Neuron (in vitro differentiated cells): ENCODE data around the gene MYL9.
"Not testable (repeated sequence)": the region's sequence is repeated elsewhere in the genome, so short reads cannot be mapped to it uniquely, and the experiment has no call there.

ENCODE experiments used
- H2AFZ ChIP-seq: one replicate; pipeline ENCODE4 v1.6.1; 2013; ENCODE audit warnings: low read depth, mild to moderate bottlenecking, inconsistent platforms, low read length, moderate library complexity
- H3K27me3 ChIP-seq: one replicate; pipeline ENCODE4 v1.6.1; 2013; ENCODE audit warnings: low read length; ENCODE audit not compliant: insufficient read depth
- H3K36me3 ChIP-seq: one replicate; pipeline ENCODE4 v1.6.1; 2013; ENCODE audit warnings: low read length; ENCODE audit not compliant: insufficient read depth
- H3K4me1 ChIP-seq: one replicate; pipeline ENCODE4 v1.6.1; 2013; ENCODE audit warnings: low read length; ENCODE audit not compliant: insufficient read depth
- H3K4me3 ChIP-seq: 2 replicates; pipeline ENCODE4 v1.5.1; 2013; ENCODE audit warnings: mild to moderate bottlenecking, low read length, moderate library complexity
- H3K9me3 ChIP-seq: one replicate; pipeline ENCODE4 v1.6.1; 2013; ENCODE audit warnings: low read length

Gene MYL9

DNA sequence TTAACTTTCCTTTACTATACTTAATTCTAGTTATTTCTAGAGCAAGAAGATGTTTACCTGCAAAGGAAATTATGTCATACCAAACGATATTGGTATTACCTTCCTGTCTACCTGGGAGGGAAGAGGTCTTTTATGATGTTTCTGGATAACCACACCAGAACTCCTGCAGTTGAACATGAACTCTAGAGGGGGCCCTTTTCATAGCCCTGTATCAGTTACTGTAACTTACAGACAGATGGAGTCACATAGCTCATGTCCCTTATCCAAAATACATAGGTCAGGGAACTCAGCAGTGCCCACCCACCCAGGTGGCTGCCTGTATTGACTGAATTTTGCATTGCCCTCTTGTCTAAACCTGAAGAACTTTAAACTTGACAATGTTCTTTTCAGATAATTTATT is 35.1 kb upstream of the MYL9 start:
- H3K27me3 ChIP-seq = no peaks in the 10 kb centered on the region
- no peaks in the 10 kb centered on the region for H3K4me1 ChIP-seq
- no peak overlapping the region for H2AFZ ChIP-seq
- peaks cover 81% of the 10 kb centered on the region for H3K36me3 ChIP-seq
- H3K4me3 ChIP-seq = no peak overlapping the region
- H3K9me3 ChIP-seq = no peaks in the 10 kb centered on the region

GRCh38 chr20:36507746-36508145 is 33.6 kb upstream of the MYL9 start:
- Histone ChIP-seq H3K4me3 (no peak overlapping the region), H3K9me3 (no peaks in the 10 kb centered on the region), H3K36me3 (peaks cover 82% of the 10 kb centered on the region), H3K4me1 (no peaks in the 10 kb centered on the region), H2AFZ (no peak overlapping the region), H3K27me3 (no peaks in the 10 kb centered on the region)

DNA sequence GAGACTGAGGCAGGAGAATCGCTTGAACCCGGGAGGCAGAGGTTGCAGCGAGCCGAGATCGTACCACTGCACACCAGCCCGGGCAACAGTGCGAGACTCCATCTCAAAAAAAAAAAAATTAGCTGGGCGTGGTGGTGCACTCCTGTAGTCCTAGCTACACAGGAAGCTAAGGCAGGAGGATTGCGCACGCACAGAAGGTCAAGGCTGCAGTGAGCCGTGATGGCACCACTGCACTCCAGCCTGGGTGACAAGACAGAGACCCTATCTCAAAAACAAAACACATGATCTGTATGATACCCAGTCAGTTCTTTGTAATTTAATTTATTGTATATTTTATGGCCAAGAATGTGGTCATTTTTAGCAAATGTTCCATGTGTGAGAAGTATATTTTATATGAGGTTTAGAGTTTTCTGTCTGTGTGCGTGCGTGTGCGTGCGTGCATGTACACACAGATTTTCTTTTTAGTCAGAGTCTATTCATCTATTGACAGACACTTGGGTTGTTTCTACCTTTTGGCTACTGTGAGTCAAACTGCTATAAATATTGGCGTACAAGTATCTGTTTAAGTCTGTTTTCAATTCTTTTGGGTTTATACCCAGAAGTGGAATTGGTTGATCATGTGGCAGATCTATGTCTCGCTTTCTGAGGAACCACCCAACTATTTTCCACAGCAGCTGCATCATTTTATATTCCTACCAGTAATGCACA is 22.2 kb upstream of the MYL9 start:
- peaks cover 77% of the 10 kb centered on the region for H3K36me3 ChIP-seq
- H3K27me3 ChIP-seq = no peaks in the 10 kb centered on the region
- no peaks in the 10 kb centered on the region for H3K9me3 ChIP-seq
- no peak overlapping the region for H2AFZ ChIP-seq
- no peaks in the 10 kb centered on the region for H3K4me1 ChIP-seq
- no peak overlapping the region for H3K4me3 ChIP-seq

GRCh38 chr20:36519944-36520343 is 21.4 kb upstream of the MYL9 start:
- no peak overlapping the region for H2AFZ ChIP-seq
- no peaks in the 10 kb centered on the region for H3K27me3 ChIP-seq
- no peaks in the 10 kb centered on the region for H3K4me1 ChIP-seq
- peaks cover 72% of the 10 kb centered on the region for H3K36me3 ChIP-seq
- H3K4me3 ChIP-seq = no peak overlapping the region
- H3K9me3 ChIP-seq = no peaks in the 10 kb centered on the region

GRCh38 chr20:36521526-36521925 is 19.8 kb upstream of the MYL9 start:
- Histone ChIP-seq H3K4me1 (no peaks in the 10 kb centered on the region), H2AFZ (no peak overlapping the region), H3K9me3 (no peaks in the 10 kb centered on the region), H3K4me3 (no peak overlapping the region), H3K27me3 (no peaks in the 10 kb centered on the region), H3K36me3 (peaks cover 72% of the 10 kb centered on the region)

DNA sequence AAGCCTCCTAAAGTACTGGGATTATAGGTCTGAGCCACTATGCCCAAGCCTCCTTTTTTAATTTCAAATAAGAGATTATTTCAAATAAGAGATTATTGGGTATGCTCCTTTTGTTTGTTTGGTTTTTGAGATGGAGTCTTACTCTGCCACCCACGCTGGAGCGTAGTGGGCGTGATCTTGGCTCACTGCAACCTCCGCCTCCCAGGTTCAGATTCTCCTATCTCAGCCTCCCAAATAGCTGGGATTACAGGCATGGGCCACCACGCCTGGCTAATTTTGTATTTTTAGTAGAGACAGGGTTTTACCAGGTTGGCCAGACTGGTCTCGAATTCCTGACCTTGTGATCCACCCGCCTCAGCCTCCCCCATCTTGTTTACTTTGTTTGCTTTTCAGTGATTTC is 18.9 kb upstream of the MYL9 start:
- H3K9me3 ChIP-seq, H3K27me3 ChIP-seq, H3K4me3 ChIP-seq, H3K4me1 ChIP-seq, H2AFZ ChIP-seq: not testable (repeated sequence)
- H3K36me3 ChIP-seq = peaks cover 76% of the 10 kb centered on the region

GRCh38 chr20:36523341-36523740 is 18.0 kb upstream of the MYL9 start:
- Histone ChIP-seq H3K4me1 (no peaks in the 10 kb centered on the region), H3K4me3 (no peak overlapping the region), H3K9me3 (no peaks in the 10 kb centered on the region), H3K27me3 (no peaks in the 10 kb centered on the region), H2AFZ (no peak overlapping the region), H3K36me3 (peaks cover 76% of the 10 kb centered on the region)

DNA sequence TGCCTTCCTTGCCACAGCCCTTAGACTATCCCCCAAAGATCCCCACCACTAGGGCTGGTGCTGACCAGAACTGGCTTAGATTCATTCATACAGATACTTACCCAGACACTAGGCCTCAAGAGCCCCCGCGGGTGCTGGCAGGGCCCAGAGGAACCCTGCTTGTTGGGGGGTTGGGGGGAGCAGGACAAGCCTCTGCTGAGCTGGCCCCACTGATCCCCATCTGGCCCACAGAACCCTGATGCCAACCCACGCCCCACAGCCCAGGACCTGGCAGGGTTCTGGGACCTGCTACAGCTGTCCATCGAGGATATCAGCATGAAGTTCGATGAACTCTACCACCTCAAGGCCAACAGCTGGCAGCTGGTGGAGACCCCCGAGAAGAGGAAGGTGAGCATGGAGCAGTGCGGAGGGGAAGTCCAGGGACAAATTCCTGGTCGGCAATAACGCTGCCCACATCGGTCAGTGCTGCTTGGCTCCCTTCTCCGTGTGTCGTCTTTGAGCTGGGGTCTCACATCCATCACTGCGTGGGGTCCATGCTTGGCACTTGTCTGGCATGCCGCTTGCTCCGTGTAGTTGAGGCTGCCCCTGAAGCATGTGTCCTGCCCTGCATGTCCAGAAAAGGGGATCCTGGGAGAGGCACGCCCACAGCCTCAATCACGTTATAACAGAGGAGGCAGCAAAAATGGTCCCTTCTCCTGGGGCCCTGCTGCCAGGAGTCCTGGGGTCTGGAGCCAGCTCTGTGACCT is 15.5 kb upstream of the MYL9 start:
- H3K36me3 ChIP-seq = peaks cover 64% of the 10 kb centered on the region
- H3K9me3 ChIP-seq = no peaks in the 10 kb centered on the region

DNA sequence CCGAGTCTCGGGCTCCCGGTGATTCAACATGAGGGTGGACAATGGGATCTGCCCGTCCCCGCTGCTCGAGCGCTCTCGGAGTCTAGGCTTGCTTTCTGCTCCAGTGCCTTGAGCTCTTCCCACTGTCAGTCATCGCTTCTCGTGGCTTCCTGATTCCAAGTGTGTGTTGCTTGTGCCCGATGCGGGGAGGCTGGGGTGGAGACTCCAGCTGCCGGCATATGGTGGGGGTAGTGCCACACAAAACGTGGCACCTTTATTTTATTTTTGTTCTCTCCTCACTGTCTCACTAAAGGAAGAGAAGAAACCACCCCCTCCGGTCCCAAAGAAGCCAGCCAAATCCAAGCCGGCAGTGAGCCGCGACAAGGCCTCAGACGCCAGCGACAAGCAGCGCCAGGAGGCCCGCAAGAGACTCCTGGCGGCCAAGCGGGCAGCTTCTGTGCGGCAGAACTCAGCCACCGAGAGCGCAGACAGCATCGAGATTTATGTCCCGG is 14.8 kb upstream of the MYL9 start:
- Histone ChIP-seq H3K9me3 (no peaks in the 10 kb centered on the region), H3K4me3 (no peak overlapping the region), H3K36me3 (peaks cover 61% of the 10 kb centered on the region)

More for the DNA sequence above, 15.5 kb upstream of the MYL9 start:
- Histone ChIP-seq H3K4me3 (no peak overlapping the region), H2AFZ (no peak overlapping the region), H3K4me1 (no peaks in the 10 kb centered on the region), H3K27me3 (no peaks in the 10 kb centered on the region)

DNA sequence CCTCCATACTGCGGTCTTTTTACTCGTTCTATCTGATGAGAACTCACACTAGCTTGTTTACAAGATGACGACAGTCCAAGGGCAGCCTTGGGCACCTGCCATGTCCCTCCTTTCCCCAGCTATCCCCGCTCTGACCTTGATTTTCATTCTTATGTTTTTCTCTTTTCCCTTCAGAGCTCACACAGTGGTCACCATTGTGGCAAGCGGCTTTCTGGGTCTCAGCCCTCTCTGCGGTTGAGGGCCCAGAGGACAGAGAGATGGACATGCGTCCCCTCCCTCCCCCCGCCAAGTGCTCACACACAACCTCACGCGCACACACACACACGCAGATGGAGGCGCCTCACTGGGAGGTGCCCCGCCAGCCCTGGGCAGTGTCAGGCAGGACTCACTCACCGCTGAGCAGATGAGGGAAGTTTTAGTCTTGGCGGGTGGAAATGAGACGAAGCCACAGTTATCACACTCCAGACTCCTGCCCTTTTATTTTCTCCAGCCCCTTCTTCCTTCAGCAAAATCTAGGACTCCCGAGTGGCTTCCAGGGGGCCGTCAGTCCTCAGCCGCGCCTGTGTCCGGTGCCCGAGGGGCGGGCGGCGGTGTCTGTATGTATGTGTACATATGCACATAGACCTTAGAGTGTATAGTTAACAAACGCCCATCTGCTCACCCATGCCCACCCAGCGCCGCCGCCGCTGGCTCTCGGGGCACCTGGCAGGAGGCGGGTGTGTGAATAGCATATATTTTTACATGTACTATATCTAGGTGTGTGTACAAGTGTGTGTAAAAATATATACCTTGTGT is 13.8 kb upstream of the MYL9 start:
- H3K36me3 ChIP-seq = peaks cover 54% of the 10 kb centered on the region
- H3K4me1 ChIP-seq = no peaks in the 10 kb centered on the region
- no peaks in the 10 kb centered on the region for H3K9me3 ChIP-seq
- no peak overlapping the region for H2AFZ ChIP-seq
- H3K4me3 ChIP-seq = no peak overlapping the region
- no peaks in the 10 kb centered on the region for H3K27me3 ChIP-seq

More for the DNA sequence above, 14.8 kb upstream of the MYL9 start:
- Histone ChIP-seq H3K4me1 (no peaks in the 10 kb centered on the region), H2AFZ (no peak overlapping the region), H3K27me3 (no peaks in the 10 kb centered on the region)

GRCh38 chr20:36528176-36528874 is 13.0 kb upstream of the MYL9 start:
- Histone ChIP-seq H3K27me3 (no peaks in the 10 kb centered on the region), H2AFZ (no peak overlapping the region), H3K4me1 (no peaks in the 10 kb centered on the region), H3K9me3 (no peaks in the 10 kb centered on the region), H3K36me3 (peaks cover 50% of the 10 kb centered on the region), H3K4me3 (no peak overlapping the region)

DNA sequence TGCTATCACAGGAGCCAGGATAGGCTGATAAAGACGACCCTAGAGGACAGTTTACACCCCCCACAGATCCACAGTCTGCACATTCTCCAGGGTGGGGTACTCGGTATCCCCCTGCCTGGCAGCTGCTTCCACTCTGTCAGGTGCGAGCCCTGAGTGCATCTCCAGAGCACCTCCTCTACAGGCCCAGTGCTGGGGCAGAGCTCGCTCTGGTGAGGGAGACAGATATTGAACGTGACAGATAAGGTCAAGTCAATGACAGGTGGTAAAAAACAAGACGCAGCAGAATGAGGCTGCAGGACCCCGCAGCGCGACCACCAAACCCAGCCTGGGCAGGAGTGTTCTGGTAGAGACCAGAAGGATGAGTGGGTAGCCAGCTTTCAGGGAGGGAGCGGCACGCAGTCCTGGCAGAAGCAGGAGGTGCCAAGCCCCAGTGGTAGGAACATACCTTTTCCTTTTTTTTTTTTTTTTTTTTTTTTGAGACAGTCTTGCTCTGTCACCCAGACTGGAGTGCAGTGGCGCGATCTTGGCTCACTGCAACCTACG is 12.4 kb upstream of the MYL9 start:
- peaks cover 44% of the 10 kb centered on the region for H3K36me3 ChIP-seq

More for the DNA sequence above, 12.4 kb upstream of the MYL9 start:
- H3K9me3 ChIP-seq = no peaks in the 10 kb centered on the region
- H3K4me3 ChIP-seq = no peak overlapping the region
- H2AFZ ChIP-seq = no peak overlapping the region
- H3K4me1 ChIP-seq = no peaks in the 10 kb centered on the region
- H3K27me3 ChIP-seq = no peaks in the 10 kb centered on the region
